Activated CD8-positive, alpha-beta memory T cell treated with anti-CD3 and anti-CD28 coated beads, Interleukin-2, amount 10 ng/mL, durations not matched to agents 7 days and 5 days (primary cell): ENCODE measurements around the gene EYA2. TPM values are rescaled to one million over a fixed set of nuclear protein-coding genes. Genes with fewer than 3 reads are reported as not detected.

Experiments
- ATAC-seq: fragments of 150-1000 bp; cut with Tn5 transposase; one replicate; pipeline ENCODE4 v1.10.0; 2021; ENCODE audit warnings: moderate library complexity
- CTCF ChIA-PET: fragments of 350-600 bp; sonication (Branson Sonifier 250); formaldehyde crosslinking; loops from one replicate; lab custom pipeline; 2021; ENCODE audit warnings: antibody characterized with exemption; lab: Charles Lee
- DNase-seq: peaks from one replicate; pipeline ENCODE4 v3.0.0-alpha.2; 2020
- H3K27ac Mint-ChIP-seq: one replicate; pipeline ENCODE4 v1.8.0; 2021; ENCODE audit warnings: mild to moderate bottlenecking, mixed read lengths
- H3K27me3 Mint-ChIP-seq: one replicate; pipeline ENCODE4 v1.8.0; 2021; ENCODE audit warnings: mixed read lengths
- H3K36me3 Mint-ChIP-seq: one replicate; pipeline ENCODE4 v1.8.0; 2021; ENCODE audit warnings: mild to moderate bottlenecking, mixed read lengths
- H3K4me1 Mint-ChIP-seq: one replicate; pipeline ENCODE4 v1.8.0; 2021; ENCODE audit warnings: mixed read lengths
- H3K4me3 Mint-ChIP-seq: one replicate; pipeline ENCODE4 v1.8.0; 2021; ENCODE audit warnings: mild to moderate bottlenecking, moderate library complexity, mixed read lengths
- H3K9me3 Mint-ChIP-seq: one replicate; pipeline ENCODE4 v1.8.0; 2022; ENCODE audit warnings: low read depth, mixed read lengths
- total RNA-seq, 2 experiments: library from RNA; stranded (reverse); gene quantifications; one replicate each; pipeline ENCODE4 v1.2.3, GENCODE V29; 2021

Gene EYA2
- total RNA-seq, 2 experiments from 2014 or later: not detected

- no peaks in the 10 kb centered on the region for H3K9me3 Mint-ChIP-seq
- peaks cover 3% of the 10 kb centered on the region for H3K27me3 Mint-ChIP-seq
- no peaks in the 10 kb centered on the region for H3K4me1 Mint-ChIP-seq
- no peak overlapping the region for H3K27ac Mint-ChIP-seq
- no peak overlapping the region for H3K4me3 Mint-ChIP-seq
- DNase-seq: no peak
- H3K36me3 Mint-ChIP-seq: no peaks in the 10 kb centered on the region
- ATAC-seq: peak; percentile 58
- CTCF ChIA-PET: interaction anchor here (0.9 to 1.2 kb wide), 2 partner anchors 397 to 505 kb away, joined by 3 to 4 read pairs; no protein-coding TSS in a partner anchor
These were observed 255.9 kb downstream of the EYA2 start for GRCh38 chr20:47150403-47151152.

DNA sequence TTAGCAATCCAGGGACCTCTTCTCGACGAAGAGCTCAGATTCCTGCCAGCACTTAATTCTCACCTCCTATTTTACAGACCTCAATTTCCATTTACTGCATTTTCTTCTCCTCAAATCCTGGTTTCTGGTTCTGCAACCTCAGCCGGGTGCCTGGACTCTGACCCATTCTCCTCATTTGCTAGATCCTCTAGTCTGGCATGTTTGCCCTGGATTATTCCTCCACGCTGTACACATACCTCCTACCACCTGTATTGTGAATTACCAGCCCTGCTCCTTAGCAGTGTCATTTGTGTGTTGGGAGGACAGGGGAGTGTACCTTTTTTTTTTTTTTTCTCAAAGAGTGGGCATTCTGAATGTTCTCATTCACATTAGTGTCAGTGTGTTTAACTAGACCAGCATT is 257.4 kb downstream of the EYA2 start:
- H3K27ac Mint-ChIP-seq: no peak overlapping the region

DNA sequence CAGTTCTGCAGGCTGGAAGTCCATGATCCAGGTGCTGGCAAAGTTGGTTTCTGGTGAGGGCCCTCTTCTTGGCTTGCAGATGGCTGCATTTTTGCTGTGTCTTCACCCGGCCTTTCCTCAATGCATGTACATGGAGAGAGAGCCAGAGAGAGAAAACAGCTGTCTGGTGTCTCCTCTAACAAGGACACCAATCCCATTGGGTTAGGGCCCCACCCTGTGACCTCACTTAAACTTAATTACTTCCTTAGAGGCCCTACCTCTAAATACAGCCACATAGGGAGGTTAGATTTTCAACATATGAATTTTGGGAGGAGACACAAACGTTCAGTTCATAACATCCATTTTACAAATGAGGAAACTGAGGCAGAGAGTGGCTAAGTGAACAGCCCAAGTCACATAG is 259.4 kb downstream of the EYA2 start:
- no peaks in the 10 kb centered on the region for H3K4me1 Mint-ChIP-seq

More for the DNA sequence above, 257.4 kb downstream of the EYA2 start:
- DNase-seq (no peak), ATAC-seq (no peak)
- H3K4me1 Mint-ChIP-seq: no peaks in the 10 kb centered on the region
- H3K36me3 Mint-ChIP-seq: no peaks in the 10 kb centered on the region
- H3K27me3 Mint-ChIP-seq: peaks cover 3% of the 10 kb centered on the region
- H3K4me3 Mint-ChIP-seq: no peak overlapping the region
- CTCF ChIA-PET: interaction anchor here (0.7 kb wide), 1 partner anchor 405 kb away, joined by 3 read pairs; no protein-coding TSS in a partner anchor
- no peaks in the 10 kb centered on the region for H3K9me3 Mint-ChIP-seq

DNA sequence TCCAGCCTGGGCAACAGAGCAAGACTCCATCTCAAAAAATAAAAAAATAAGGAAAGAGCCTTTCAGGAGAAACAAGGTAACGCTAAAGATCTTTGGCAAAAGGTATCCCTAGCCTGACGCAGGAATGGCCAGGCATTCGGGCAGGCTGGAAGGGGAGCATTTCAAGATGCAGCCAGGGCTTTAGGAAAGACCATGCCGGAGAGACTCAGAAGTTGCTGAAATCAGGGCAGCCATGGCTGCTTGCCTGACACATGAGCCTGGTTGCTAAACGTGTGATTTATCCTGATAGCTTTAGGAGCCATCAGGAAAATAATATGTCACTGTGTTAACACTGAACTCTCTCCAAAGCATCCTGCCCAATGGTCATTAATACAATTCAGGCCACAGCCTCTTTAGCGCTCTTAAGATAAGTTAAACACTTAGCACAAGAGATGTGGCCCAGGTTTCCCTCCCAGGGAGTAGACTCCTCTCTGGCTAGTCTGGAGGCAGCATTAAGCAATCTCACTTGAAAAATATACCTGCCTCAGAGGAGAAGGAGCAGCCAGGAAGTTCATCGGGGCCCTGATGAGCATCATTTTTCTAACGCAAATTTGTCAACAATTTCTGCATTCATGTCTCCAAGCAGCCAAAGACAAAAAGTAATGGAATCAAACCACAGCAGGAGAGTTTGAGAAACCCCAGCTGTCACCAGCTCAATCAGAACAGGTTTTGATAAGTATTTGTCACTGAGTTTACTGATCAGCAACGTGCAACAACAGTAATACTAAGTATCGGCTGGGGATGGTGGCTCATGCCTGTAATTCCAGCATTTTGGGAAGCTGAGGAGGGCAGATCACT is 261.9 kb downstream of the EYA2 start:
- H3K4me3 Mint-ChIP-seq: no peak overlapping the region
- no peak for ATAC-seq
- H3K4me1 Mint-ChIP-seq: no peaks in the 10 kb centered on the region
- H3K36me3 Mint-ChIP-seq: no peaks in the 10 kb centered on the region
- no peak for DNase-seq
- no peaks in the 10 kb centered on the region for H3K27me3 Mint-ChIP-seq
- CTCF ChIA-PET: interaction anchor here (0.7 kb wide), 1 partner anchor 508 kb away, joined by 4 read pairs; no protein-coding TSS in a partner anchor
- H3K27ac Mint-ChIP-seq: no peak overlapping the region
- no peaks in the 10 kb centered on the region for H3K9me3 Mint-ChIP-seq

More for the DNA sequence above, 259.4 kb downstream of the EYA2 start:
- CTCF ChIA-PET: no interaction called here
- no peak overlapping the region for H3K27ac Mint-ChIP-seq
- ATAC-seq: no peak
- H3K36me3 Mint-ChIP-seq: no peaks in the 10 kb centered on the region
- H3K4me3 Mint-ChIP-seq: no peak overlapping the region
- no peaks in the 10 kb centered on the region for H3K9me3 Mint-ChIP-seq
- no peaks in the 10 kb centered on the region for H3K27me3 Mint-ChIP-seq
- no peak for DNase-seq

DNA sequence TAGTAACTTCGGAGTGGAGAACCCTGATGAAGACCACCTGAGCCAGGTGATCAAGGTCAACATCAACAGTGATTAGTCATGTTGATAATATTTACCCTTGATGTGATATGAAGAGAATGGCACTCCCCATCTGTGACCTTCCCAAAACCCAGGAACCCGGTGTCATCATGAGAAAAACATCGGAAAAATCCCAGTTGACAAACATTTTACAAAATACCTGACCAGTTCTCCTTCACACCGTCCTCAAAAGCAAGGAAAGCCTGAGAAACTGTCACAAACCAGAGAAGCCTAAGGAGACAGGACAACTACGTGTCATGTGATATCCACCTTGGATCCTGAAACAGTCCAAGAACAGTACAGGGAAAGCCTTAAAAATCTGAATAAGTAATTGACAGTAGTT is 264.5 kb downstream of the EYA2 start:
- Mint-ChIP-seq H3K4me1 (no peaks in the 10 kb centered on the region), H3K27ac (no peak overlapping the region), H3K27me3 (no peaks in the 10 kb centered on the region), H3K4me3 (no peak overlapping the region), H3K9me3 (no peaks in the 10 kb centered on the region), H3K36me3 (no peaks in the 10 kb centered on the region)
- ATAC-seq (no peak), DNase-seq (no peak)
- CTCF ChIA-PET: no interaction called here

DNA sequence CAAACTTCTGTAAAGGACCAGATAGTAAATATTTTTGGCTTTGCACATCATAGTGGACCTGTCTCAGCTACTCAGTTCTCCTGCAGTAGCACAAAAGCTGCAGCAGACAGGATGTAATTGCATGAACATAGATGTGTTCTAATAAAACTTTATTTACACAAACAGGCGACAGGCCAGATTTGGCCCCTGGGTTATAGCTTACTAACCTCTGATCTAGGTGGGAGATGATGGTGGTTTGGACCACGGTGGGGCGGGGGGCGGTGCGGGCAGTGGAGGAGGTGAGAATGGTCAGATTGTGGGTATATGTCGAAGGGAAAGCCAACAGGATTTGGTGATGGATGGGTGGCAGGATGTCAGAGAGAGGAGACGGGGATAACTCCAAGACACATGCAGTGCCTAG is 265.6 kb downstream of the EYA2 start:
- Mint-ChIP-seq H3K4me3 (no peak overlapping the region), H3K27ac (no peak overlapping the region), H3K36me3 (no peaks in the 10 kb centered on the region), H3K27me3 (no peaks in the 10 kb centered on the region), H3K4me1 (no peaks in the 10 kb centered on the region), H3K9me3 (no peaks in the 10 kb centered on the region)
- DNase-seq: no peak
- CTCF ChIA-PET: no interaction called here
- no peak for ATAC-seq

DNA sequence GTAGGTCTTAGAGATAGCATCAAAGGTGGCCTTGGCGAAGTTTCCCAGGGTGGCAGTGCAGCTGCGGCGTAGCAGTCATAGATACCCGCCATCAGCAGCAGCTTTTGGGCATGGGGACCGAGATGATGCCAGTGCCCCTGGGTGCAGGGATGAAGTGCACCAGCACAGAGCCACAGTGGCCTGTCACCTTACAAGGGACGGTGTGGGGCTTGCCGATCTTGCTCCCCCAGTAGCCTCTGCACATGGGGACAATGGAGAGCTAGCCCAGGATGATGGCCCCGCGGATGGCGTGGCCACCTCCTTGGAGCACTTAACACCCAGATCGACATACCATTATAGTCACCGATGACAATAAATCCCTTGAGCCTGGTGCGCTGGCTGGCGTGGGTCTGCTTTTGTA is 266.3 kb downstream of the EYA2 start:
- CTCF ChIA-PET: no interaction called here
- no peaks in the 10 kb centered on the region for H3K4me1 Mint-ChIP-seq
- DNase-seq (no peak), ATAC-seq (no peak)
- H3K9me3 Mint-ChIP-seq: no peaks in the 10 kb centered on the region
- no peaks in the 10 kb centered on the region for H3K36me3 Mint-ChIP-seq
- no peaks in the 10 kb centered on the region for H3K27me3 Mint-ChIP-seq
- no peak overlapping the region for H3K4me3 Mint-ChIP-seq
- H3K27ac Mint-ChIP-seq: no peak overlapping the region

- Mint-ChIP-seq H3K27me3 (peaks cover 1% of the 10 kb centered on the region), H3K27ac (no peak overlapping the region), H3K4me3 (no peak overlapping the region), H3K36me3 (no peaks in the 10 kb centered on the region), H3K4me1 (no peaks in the 10 kb centered on the region), H3K9me3 (no peaks in the 10 kb centered on the region)
- ATAC-seq: no peak
- CTCF ChIA-PET: no interaction called here
- no peak for DNase-seq
These were observed 266.8 kb downstream of the EYA2 start for GRCh38 chr20:47161411-47161810.

DNA sequence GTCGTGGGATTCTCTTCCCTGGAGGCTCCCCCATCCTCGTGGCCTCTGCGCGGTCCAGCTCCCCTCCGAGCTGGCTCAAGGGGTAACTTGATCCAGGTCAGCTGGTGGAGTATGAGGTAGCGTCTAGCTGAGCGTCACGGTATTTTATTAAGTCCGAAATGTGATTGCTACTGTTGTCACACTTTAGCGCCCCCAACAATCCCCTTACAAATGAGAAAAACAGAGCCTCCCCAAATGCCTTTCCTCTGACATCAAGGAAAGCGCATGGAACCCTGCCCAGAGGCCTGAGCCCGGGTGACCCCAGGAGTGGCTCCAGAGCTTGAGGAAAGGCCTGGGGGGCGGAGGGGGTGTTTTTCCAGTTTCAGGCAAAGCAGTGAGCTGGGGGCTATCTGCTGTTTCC is 269.5 kb downstream of the EYA2 start:
- no peaks in the 10 kb centered on the region for H3K4me1 Mint-ChIP-seq
- DNase-seq (no peak), ATAC-seq (no peak)
- H3K36me3 Mint-ChIP-seq: no peaks in the 10 kb centered on the region
- H3K27me3 Mint-ChIP-seq: peaks cover 10% of the 10 kb centered on the region
- no peak overlapping the region for H3K4me3 Mint-ChIP-seq
- no peak overlapping the region for H3K27ac Mint-ChIP-seq
- CTCF ChIA-PET: interaction anchor here (1.3 kb wide), 1 partner anchor 412 kb away, joined by 3 read pairs; no protein-coding TSS in a partner anchor
- no peaks in the 10 kb centered on the region for H3K9me3 Mint-ChIP-seq

DNA sequence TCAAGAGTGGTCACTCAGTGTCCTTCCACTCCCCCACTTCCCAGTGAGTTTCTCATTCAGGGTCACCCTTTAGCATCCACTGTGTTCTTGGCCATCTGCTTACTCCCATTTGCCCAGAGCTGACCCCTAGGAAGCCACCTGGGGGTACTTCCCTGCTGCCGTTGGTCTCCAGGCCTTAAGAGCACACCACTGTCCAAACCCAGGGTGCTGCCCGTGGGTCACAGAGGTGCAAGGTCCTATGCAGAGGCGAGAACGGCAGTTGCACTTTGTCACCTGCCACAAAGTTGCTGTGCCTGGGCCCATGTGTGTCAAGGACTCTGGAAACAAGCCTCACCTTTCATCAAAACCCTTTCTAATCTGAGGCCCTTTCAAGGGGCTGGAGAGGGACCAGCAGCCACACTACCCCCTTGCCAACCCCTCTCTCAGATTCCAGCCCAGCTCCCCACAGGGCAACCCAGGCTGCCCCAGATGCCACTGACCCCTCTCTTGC is 270.8 kb downstream of the EYA2 start:
- no peaks in the 10 kb centered on the region for H3K9me3 Mint-ChIP-seq
- ATAC-seq: no peak
- H3K36me3 Mint-ChIP-seq: no peaks in the 10 kb centered on the region
- no peak for DNase-seq
- H3K27ac Mint-ChIP-seq: no peak overlapping the region
- H3K4me1 Mint-ChIP-seq: no peaks in the 10 kb centered on the region
- no peak overlapping the region for H3K4me3 Mint-ChIP-seq
- CTCF ChIA-PET: no interaction called here
- H3K27me3 Mint-ChIP-seq: peaks cover 13% of the 10 kb centered on the region

- Mint-ChIP-seq H3K4me1 (no peaks in the 10 kb centered on the region), H3K27ac (no peak overlapping the region), H3K9me3 (no peaks in the 10 kb centered on the region), H3K27me3 (peaks cover 24% of the 10 kb centered on the region), H3K36me3 (no peaks in the 10 kb centered on the region), H3K4me3 (no peak overlapping the region)
- CTCF ChIA-PET: no interaction called here
- DNase-seq (no peak), ATAC-seq (no peak)
These were observed 273.2 kb downstream of the EYA2 start for GRCh38 chr20:47167846-47168245.

- Mint-ChIP-seq H3K27me3 (peaks cover 24% of the 10 kb centered on the region), H3K9me3 (no peaks in the 10 kb centered on the region), H3K36me3 (no peaks in the 10 kb centered on the region), H3K4me3 (no peak overlapping the region), H3K27ac (no peak overlapping the region), H3K4me1 (no peaks in the 10 kb centered on the region)
- CTCF ChIA-PET: no interaction called here
- no peak for DNase-seq
- ATAC-seq: no peak
These were observed 277.9 kb downstream of the EYA2 start for GRCh38 chr20:47172579-47172978.

DNA sequence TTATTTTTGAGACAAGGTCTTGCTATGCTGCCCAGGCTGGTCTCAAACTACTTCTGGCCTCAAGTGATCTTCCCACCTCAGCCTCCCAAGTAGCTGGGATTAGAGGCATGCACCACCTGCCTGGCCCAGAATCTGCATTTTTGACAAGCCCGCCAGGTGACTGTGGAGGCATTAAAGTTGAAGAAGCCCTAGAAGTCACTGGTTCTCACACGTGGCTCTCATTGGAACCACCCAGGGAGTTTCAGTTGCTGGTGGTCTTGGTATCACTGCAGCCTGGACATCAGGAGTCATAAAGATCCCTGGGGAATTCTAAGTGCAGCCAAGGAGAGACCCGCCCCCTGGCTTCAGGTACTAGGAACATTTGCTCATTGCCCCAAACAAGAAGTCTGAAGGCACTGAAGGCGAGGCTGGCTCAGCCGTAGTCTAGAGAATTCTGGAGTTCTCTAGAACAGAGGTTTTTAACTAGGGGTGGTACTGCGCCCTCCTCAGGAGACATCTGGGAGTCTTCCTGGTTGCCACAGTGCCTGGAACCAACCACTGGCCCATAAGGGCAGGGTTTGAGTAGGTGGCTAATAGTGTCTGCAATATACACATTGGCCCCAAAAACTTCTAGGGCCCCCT is 279.1 kb downstream of the EYA2 start:
- H3K4me3 Mint-ChIP-seq: no peak overlapping the region
- DNase-seq (no peak), ATAC-seq (no peak)
- H3K27me3 Mint-ChIP-seq: peaks cover 23% of the 10 kb centered on the region
- H3K4me1 Mint-ChIP-seq: no peaks in the 10 kb centered on the region
- H3K9me3 Mint-ChIP-seq: no peaks in the 10 kb centered on the region
- no peak overlapping the region for H3K27ac Mint-ChIP-seq
- no peaks in the 10 kb centered on the region for H3K36me3 Mint-ChIP-seq
- CTCF ChIA-PET: no interaction called here
